ENCODE measurements around the gene EBF4.
A peak's percentile ranks its signal among the peaks of the same experiment; 100 is the strongest.

The EBF4 gene

DNA sequence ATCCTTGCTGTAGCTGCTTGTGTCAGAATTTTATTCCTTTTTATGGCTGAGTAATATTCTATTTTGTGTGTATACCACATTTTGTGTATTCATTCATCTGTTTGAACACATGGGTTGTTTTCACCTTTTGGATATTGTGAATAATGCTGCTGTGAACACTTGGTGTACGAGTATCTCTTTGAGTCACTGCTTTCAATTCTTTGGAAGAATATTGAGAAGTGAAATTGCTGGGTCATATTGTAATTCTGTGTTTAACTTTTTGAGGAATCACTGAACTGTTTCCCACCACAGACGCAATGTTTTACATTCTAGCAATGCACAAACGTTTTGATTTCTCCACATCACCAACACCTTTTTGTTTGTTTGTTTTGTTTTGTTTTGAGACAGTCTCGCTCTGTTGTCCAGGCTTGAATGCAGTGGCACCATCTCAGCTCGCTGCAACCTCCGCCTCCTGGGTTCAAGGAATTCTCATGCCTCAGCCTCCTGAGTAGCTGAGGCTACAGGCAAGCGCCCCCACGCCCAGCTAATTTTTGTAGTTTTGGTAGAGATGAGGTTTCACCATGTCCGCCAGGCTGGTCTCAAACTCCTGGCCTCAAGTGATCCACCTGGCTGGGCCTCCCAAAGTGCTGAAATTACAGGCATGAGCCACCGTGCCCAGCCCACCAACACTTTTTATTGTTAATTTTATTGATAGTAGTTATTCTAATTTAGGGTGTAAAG, 86.2 kb downstream of the EBF4 start:
- Histone ChIP-seq H3K9me3 (ENCODE audit: insufficient read depth, low read depth, low read length) (peaks cover 4% of the 10 kb centered on the region; the same call in 1 of the 2 replicates), H3K4me3 (ENCODE audit: low read length, poor library complexity, severe bottlenecking) (no peak overlapping the region), H4K20me1 (ENCODE audit: insufficient read depth, low read length, poor library complexity, severe bottlenecking) (no peaks in the 10 kb centered on the region), H2AFZ (ENCODE audit: low read length) (no peak overlapping the region), H3K27me3 (ENCODE audit: insufficient read depth, low read length, poor library complexity, severe bottlenecking) (no peaks in the 10 kb centered on the region), H3K4me1 (ENCODE audit: insufficient read depth, low read length, poor library complexity, severe bottlenecking) (no peaks in the 10 kb centered on the region), H3K9ac (ENCODE audit: low read depth, low read length, poor library complexity, severe bottlenecking) (no peak overlapping the region), H3K9me2 (replicated peaks; ENCODE audit: low read depth, low read length) (no peaks in the 10 kb centered on the region), H3F3A (ENCODE audit: low read depth) (no peaks in the 10 kb centered on the region), H3K36me3 (ENCODE audit: insufficient read depth, low read length) (no peaks in the 10 kb centered on the region), H3K4me2 (ENCODE audit: low read depth, low read length, poor library complexity, severe bottlenecking) (no peak overlapping the region), H3K79me2 (ENCODE audit: insufficient read depth, low read length) (no peaks in the 10 kb centered on the region)
- no peak for TF ChIP-seq EZH2phosphoT487 (IDR thresholded peaks at IDR 0.05; ENCODE audit: borderline replicate concordance)
- TF ChIP-seq, protein P1, sequence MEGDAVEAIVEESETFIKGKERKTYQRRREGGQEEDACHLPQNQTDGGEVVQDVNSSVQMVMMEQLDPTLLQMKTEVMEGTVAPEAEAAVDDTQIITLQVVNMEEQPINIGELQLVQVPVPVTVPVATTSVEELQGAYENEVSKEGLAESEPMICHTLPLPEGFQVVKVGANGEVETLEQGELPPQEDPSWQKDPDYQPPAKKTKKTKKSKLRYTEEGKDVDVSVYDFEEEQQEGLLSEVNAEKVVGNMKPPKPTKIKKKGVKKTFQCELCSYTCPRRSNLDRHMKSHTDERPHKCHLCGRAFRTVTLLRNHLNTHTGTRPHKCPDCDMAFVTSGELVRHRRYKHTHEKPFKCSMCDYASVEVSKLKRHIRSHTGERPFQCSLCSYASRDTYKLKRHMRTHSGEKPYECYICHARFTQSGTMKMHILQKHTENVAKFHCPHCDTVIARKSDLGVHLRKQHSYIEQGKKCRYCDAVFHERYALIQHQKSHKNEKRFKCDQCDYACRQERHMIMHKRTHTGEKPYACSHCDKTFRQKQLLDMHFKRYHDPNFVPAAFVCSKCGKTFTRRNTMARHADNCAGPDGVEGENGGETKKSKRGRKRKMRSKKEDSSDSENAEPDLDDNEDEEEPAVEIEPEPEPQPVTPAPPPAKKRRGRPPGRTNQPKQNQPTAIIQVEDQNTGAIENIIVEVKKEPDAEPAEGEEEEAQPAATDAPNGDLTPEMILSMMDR (conservative IDR thresholded peaks at IDR 0.05; ENCODE audit: low read length), result no peak

DNA sequence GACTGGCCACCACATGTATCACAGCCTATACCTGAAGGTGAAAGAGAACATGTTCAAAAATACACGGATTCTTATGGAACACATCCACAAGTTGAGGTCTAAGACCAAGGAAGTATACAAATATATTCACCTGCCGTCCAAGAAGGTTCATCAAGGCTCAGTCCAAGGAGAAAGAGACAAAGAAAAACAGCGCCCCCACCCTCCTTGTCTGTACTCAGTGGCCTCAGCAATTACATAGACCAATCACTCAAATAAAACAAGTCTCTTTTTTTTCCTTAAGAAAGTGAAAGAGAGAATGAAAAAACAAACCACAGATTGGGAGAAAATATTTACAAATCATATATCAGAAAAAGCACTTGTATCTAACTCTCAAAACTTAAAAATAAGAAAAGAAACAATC, 88.4 kb downstream of the EBF4 start:
- no peaks in the 10 kb centered on the region for H4K20me1 ChIP-seq (ENCODE audit: insufficient read depth, low read length, poor library complexity, severe bottlenecking)
- H3K4me3 ChIP-seq (ENCODE audit: low read length, poor library complexity, severe bottlenecking), result no peak overlapping the region
- H2AFZ ChIP-seq (ENCODE audit: low read length), result no peak overlapping the region

DNA sequence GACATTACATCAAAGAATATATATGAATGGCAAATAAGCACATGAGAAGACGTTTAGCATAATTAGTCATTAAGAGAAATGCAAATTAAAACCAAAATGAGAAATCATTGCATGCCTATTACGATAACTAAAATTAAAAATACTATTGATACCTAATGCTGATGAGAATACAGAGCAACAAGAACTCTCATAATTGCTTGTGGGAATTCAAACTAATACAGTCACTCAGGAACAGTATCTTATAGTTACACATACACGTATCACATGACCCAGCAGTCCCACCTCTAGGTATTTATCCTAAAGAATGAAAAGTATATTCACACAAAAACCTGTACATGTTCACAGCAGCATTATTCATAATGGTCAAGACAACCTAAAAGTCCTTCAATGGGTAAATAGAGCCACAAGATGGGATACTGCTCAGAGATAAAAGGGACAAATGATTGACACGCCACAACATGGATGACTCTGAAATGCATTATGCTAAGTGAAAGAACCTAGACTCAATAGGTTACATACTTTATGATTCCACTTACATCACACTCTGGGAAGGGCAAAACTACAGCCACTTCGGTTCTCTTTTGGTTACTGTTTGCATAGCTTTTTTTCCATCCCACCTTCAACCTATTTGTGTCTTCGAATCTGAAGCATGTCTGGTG, 91.5 kb downstream of the EBF4 start:
- Histone ChIP-seq H3K4me3 (ENCODE audit: low read length, poor library complexity, severe bottlenecking) (no peak overlapping the region), H3K36me3 (ENCODE audit: insufficient read depth, low read length) (no peaks in the 10 kb centered on the region), H3K4me2 (ENCODE audit: low read depth, low read length, poor library complexity, severe bottlenecking) (no peak overlapping the region), H3K9ac (ENCODE audit: low read depth, low read length, poor library complexity, severe bottlenecking) (no peak overlapping the region), H4K20me1 (ENCODE audit: insufficient read depth, low read length, poor library complexity, severe bottlenecking) (no peaks in the 10 kb centered on the region), H3F3A (ENCODE audit: low read depth) (no peaks in the 10 kb centered on the region), H3K9me3 (ENCODE audit: insufficient read depth, low read depth, low read length) (no peaks in the 10 kb centered on the region), H2AFZ (ENCODE audit: low read length) (no peak overlapping the region), H3K4me1 (ENCODE audit: insufficient read depth, low read length, poor library complexity, severe bottlenecking) (no peaks in the 10 kb centered on the region), H3K79me2 (ENCODE audit: insufficient read depth, low read length) (no peaks in the 10 kb centered on the region), H3K27me3 (ENCODE audit: insufficient read depth, low read length, poor library complexity, severe bottlenecking) (no peaks in the 10 kb centered on the region), H3K9me2 (replicated peaks; ENCODE audit: low read depth, low read length) (no peaks in the 10 kb centered on the region)
- TF ChIP-seq EZH2phosphoT487 (IDR thresholded peaks at IDR 0.05; ENCODE audit: borderline replicate concordance), result no peak
- TF ChIP-seq, protein P1 (conservative IDR thresholded peaks at IDR 0.05; ENCODE audit: low read length), result no peak

More for the DNA sequence above, 88.4 kb downstream of the EBF4 start:
- Histone ChIP-seq H3K9me3 (ENCODE audit: insufficient read depth, low read depth, low read length) (peaks cover 4% of the 10 kb centered on the region; the same call in 1 of the 2 replicates), H3K27me3 (ENCODE audit: insufficient read depth, low read length, poor library complexity, severe bottlenecking) (no peaks in the 10 kb centered on the region), H3K4me1 (ENCODE audit: insufficient read depth, low read length, poor library complexity, severe bottlenecking) (no peaks in the 10 kb centered on the region), H3K9ac (ENCODE audit: low read depth, low read length, poor library complexity, severe bottlenecking) (no peak overlapping the region), H3K79me2 (ENCODE audit: insufficient read depth, low read length) (no peaks in the 10 kb centered on the region), H3F3A (ENCODE audit: low read depth) (no peaks in the 10 kb centered on the region), H3K4me2 (ENCODE audit: low read depth, low read length, poor library complexity, severe bottlenecking) (no peak overlapping the region), H3K9me2 (replicated peaks; ENCODE audit: low read depth, low read length) (no peaks in the 10 kb centered on the region), H3K36me3 (ENCODE audit: insufficient read depth, low read length) (no peaks in the 10 kb centered on the region)
- TF ChIP-seq, protein P1 (conservative IDR thresholded peaks at IDR 0.05; ENCODE audit: low read length), result peak; percentile 36; the same call in 1 of the 2 replicates
- no peak for TF ChIP-seq EZH2phosphoT487 (IDR thresholded peaks at IDR 0.05; ENCODE audit: borderline replicate concordance)

All from Loucy (cell line).